T-helper 1 cell treated with Interleukin-12 subunit alpha and Interleukin-12 subunit beta and Interleukin-4 antibody, amounts not matched to agents 30 ng/mL and 1 ng/mL, for 36 hours (primary cell): ENCODE data around the gene KLK4. TPM values are rescaled to one million over a fixed set of nuclear protein-coding genes. Genes with fewer than 3 reads are reported as not detected.

Experiments
- intact Hi-C: fragments of 100-400 bp; cut with micrococcal nuclease; formaldehyde crosslinking; loops from one replicate; pipeline ENCODE4 v1.15.1; 2024
- total RNA-seq: library from RNA; stranded (reverse); gene quantifications from 2 replicates; pipeline ENCODE4 v1.2.3, GENCODE V29; 2022

Gene KLK4
- total RNA-seq, 1 donor from 2014 or later, result not detected

- intact Hi-C loops, result no loop called here
Observed at GRCh38 chr19:50882188-50882587, 29.0 kb downstream of the KLK4 start.

- intact Hi-C loops, result no loop called here
Observed at GRCh38 chr19:50880241-50880640, 31.0 kb downstream of the KLK4 start.

- intact Hi-C loops, result no loop called here
Observed at GRCh38 chr19:50878851-50879250, 32.3 kb downstream of the KLK4 start.

- intact Hi-C loops, result no loop called here
Observed at GRCh38 chr19:50877338-50877737, 33.9 kb downstream of the KLK4 start.

- intact Hi-C loops, result no loop called here
Observed at GRCh38 chr19:50876456-50876855, 34.7 kb downstream of the KLK4 start.

- intact Hi-C loops, result no loop called here
Observed at GRCh38 chr19:50875795-50876422, 35.3 kb downstream of the KLK4 start.

- intact Hi-C loops, result no loop called here
Observed at GRCh38 chr19:50874211-50874610, 37.0 kb downstream of the KLK4 start.

GRCh38 chr19:50873056-50873455 lies 38.1 kb downstream of the KLK4 start, which contains the start of gene KLK2:
Gene KLK2, plus strand, starts transcription at chr19:50873439. Its CDS starts 35 bp downstream, at chr19:50873474.
- intact Hi-C loops, result no loop called here

GRCh38 chr19:50870417-50871089 lies 40.6 kb downstream of the KLK4 start:
- intact Hi-C loops, result no loop called here

GRCh38 chr19:50869479-50869878 lies 41.7 kb downstream of the KLK4 start:
- intact Hi-C loops, result no loop called here

GRCh38 chr19:50861496-50862286 lies 49.5 kb downstream of the KLK4 start:
- intact Hi-C loops, result no loop called here

GRCh38 chr19:50861010-50861409 lies 50.2 kb downstream of the KLK4 start:
- intact Hi-C loops, result no loop called here

GRCh38 chr19:50859849-50860248 lies 51.3 kb downstream of the KLK4 start:
- intact Hi-C loops, result no loop called here

- intact Hi-C loops, result no loop called here
Observed at GRCh38 chr19:50858886-50859285, 52.3 kb downstream of the KLK4 start.

GRCh38 chr19:50857366-50857765 lies 53.8 kb downstream of the KLK4 start:
- intact Hi-C loops, result no loop called here

Other genes with a start within 250 kb of the KLK4 start
- not detected in 2 replicates for gene SHANK1, start 191.6 kb downstream of the KLK4 start, total RNA-seq
- 0.80 and 0.93 TPM in 2 replicates for gene CLEC11A, start 188.0 kb downstream of the KLK4 start, total RNA-seq
- not detected in 2 replicates for gene GPR32, start 140.9 kb downstream of the KLK4 start, total RNA-seq
- not detected in 2 replicates for gene ACP4, start 121.0 kb downstream of the KLK4 start, total RNA-seq
- 1.1 and 1.6 TPM in 2 replicates for gene KLK1, start 87.6 kb downstream of the KLK4 start, total RNA-seq
- not detected in 2 replicates for gene KLK15, start 77.8 kb downstream of the KLK4 start, total RNA-seq
- not detected in 2 replicates for gene KLK3, start 56.5 kb downstream of the KLK4 start, total RNA-seq
- gene KLK2, start 38.0 kb downstream of the KLK4 start, total RNA-seq, result 0.24 TPM in 1 of 2 replicates, not detected in the other
- gene KLK5, start 41.6 kb upstream of the KLK4 start, total RNA-seq, result not detected in 2 replicates
- not detected in 2 replicates for gene KLK6, start 58.2 kb upstream of the KLK4 start, total RNA-seq
- gene KLK7, start 72.5 kb upstream of the KLK4 start, total RNA-seq, result not detected in 2 replicates
- not detected in 2 replicates for gene KLK8, start 90.2 kb upstream of the KLK4 start, total RNA-seq
- gene KLK10, start 108.3 kb upstream of the KLK4 start, total RNA-seq, result not detected in 2 replicates
- gene KLK11, start 115.2 kb upstream of the KLK4 start, total RNA-seq, result not detected in 2 replicates
- gene KLK12, start 123.6 kb upstream of the KLK4 start, total RNA-seq, result not detected in 2 replicates
- not detected in 2 replicates for gene KLK13, start 153.7 kb upstream of the KLK4 start, total RNA-seq
- 0.85 and 0.93 TPM in 2 replicates for gene KLK14, start 171.5 kb upstream of the KLK4 start, total RNA-seq
- gene CTU1, start 197.0 kb upstream of the KLK4 start, total RNA-seq, result 8.2 and 9.1 TPM in 2 replicates
- 0.12 and 0.29 TPM in 2 replicates for gene SIGLEC9, start 213.5 kb upstream of the KLK4 start, total RNA-seq
- not detected in 2 replicates for gene SIGLEC7, start 230.9 kb upstream of the KLK4 start, total RNA-seq